PC-3 (cell line): ENCODE measurements around the gene PDAP1. TPM values are rescaled to one million over a fixed set of nuclear protein-coding genes. Genes with fewer than 3 reads are reported as not detected.
A peak's percentile ranks its signal among the peaks of the same experiment; 100 is the strongest.

Source experiments
- ATAC-seq: fragments of 200-7000 bp; cut with Tn5 transposase; 2 replicates; pipeline ENCODE4 v1.9.1; 2020; ENCODE audit warnings: mild to moderate bottlenecking, moderate library complexity
- BruUV-seq: library from RNA; stranded (reverse); fragments of 400-500 nt; replicated peaks from 2 replicates; lab custom pipeline; 2021; lab: Mats Ljungman, UMichigan
- CTCF ChIA-PET: fragments of 300-600 bp; sonication (Branson Sonifier 250); formaldehyde crosslinking; loops from one replicate; lab custom pipeline; 2022; ENCODE audit warnings: antibody characterized with exemption; lab: Charles Lee
- POLR2A ChIA-PET: fragments of 300-600 bp; sonication (Branson Sonifier 250); formaldehyde crosslinking; loops from one replicate; lab custom pipeline; 2022; ENCODE audit warnings: antibody characterized with exemption; ENCODE audit not compliant: unreplicated experiment; lab: Charles Lee
- DNase-seq: peaks from one replicate; pipeline ENCODE4 v3.0.0-alpha.2; 2015
- H2AFZ ChIP-seq: fragments of 300-600 bp; sonication (generic); 2 replicates; pipeline ENCODE4 v1.6.0; 2016; ENCODE audit warnings: antibody characterized with exemption, low read length
- H3F3A ChIP-seq: fragments of 300-600 bp; sonication (generic); one replicate; pipeline ENCODE4 v1.6.0; 2017; ENCODE audit warnings: antibody characterized with exemption, low read length, control low read depth, mild to moderate bottlenecking; ENCODE audit not compliant: unreplicated experiment
- H3K27ac ChIP-seq: fragments of 300-600 bp; sonication (generic); 2 replicates; pipeline ENCODE4 v1.5.1; 2016; ENCODE audit warnings: mild to moderate bottlenecking, low read length
- H3K27me3 ChIP-seq: fragments of 300-600 bp; sonication (generic); 2 replicates; pipeline ENCODE4 v1.6.1; 2016; ENCODE audit warnings: low read length, mixed read lengths
- H3K36me3 ChIP-seq: fragments of 300-600 bp; sonication (generic); 2 replicates; pipeline ENCODE4 v1.6.1; 2016; ENCODE audit warnings: low read depth, mixed run types, low read length, mixed read lengths
- H3K4me1 ChIP-seq: fragments of 300-600 bp; sonication (generic); 2 replicates; pipeline ENCODE4 v1.5.1; 2016; ENCODE audit warnings: low read length; ENCODE audit not compliant: insufficient read depth
- H3K4me2 ChIP-seq: fragments of 300-600 bp; sonication (generic); 2 replicates; pipeline ENCODE4 v1.6.0; 2016; ENCODE audit warnings: low read length
- H3K4me3 ChIP-seq: fragments of 300-600 bp; sonication (generic); 2 replicates; pipeline ENCODE4 v1.5.1; 2016; ENCODE audit warnings: mild to moderate bottlenecking, low read length, mixed read lengths
- H3K79me2 ChIP-seq: fragments of 300-600 bp; sonication (generic); 2 replicates; pipeline ENCODE4 v1.6.1; 2017; ENCODE audit warnings: low read length, mixed read lengths
- H3K9ac ChIP-seq: fragments of 300-600 bp; sonication (generic); 2 replicates; pipeline ENCODE4 v1.6.0; 2016; ENCODE audit warnings: mild to moderate bottlenecking, low read length
- H3K9me2 ChIP-seq: fragments of 300-600 bp; sonication (generic); replicated peaks from 2 replicates; pipeline ENCODE4 v1.6.1; 2016; ENCODE audit warnings: mixed run types, low read length, mixed read lengths
- H3K9me3 ChIP-seq: fragments of 300-600 bp; sonication (generic); 2 replicates; pipeline ENCODE4 v1.6.1; 2016; ENCODE audit warnings: low read length, mixed read lengths
- H4K20me1 ChIP-seq: fragments of 300-600 bp; sonication (generic); 2 replicates; pipeline ENCODE4 v1.6.1; 2016; ENCODE audit warnings: low read length, mixed read lengths
- EZH2 ChIP-seq: fragments of 300-600 bp; sonication (generic); IDR thresholded peaks from one replicate; pipeline ENCODE4 v1.6.1; 2017; ENCODE audit warnings: antibody characterized with exemption, mild to moderate bottlenecking, low read length; ENCODE audit not compliant: unreplicated experiment
- EZH2phosphoT487 ChIP-seq: fragments of 300-600 bp; sonication (generic); IDR thresholded peaks from 2 replicates; pipeline ENCODE4 v1.6.1; 2018; ENCODE audit warnings: mild to moderate bottlenecking, antibody characterized with exemption, low read length, borderline replicate concordance
- intact Hi-C: fragments of 100-400 bp; cut with micrococcal nuclease; formaldehyde crosslinking; loops from 2 replicates; pipeline ENCODE4 v1.9.0; 2023
- total RNA-seq: library from RNA; depleted of rRNA; stranded (reverse); fragments of >200 nt; gene quantifications from 2 replicates; pipeline ENCODE4 v1.2.3, GENCODE V29; 2014
- TF ChIP-seq, protein P1 (sequence below): fragments of 300-600 bp; sonication (generic); conservative IDR thresholded peaks from 2 replicates; pipeline ENCODE4 v1.5.1; 2017; ENCODE audit warnings: antibody characterized with exemption, low read depth, mild to moderate bottlenecking, low read length

Gene PDAP1
- total RNA-seq, 1 experiment from 2014 or later, result 58.6 TPM

GRCh38 chr7:99438573-99439480, 30.4 kb upstream of the PDAP1 start, which contains the start of the genes CPSF4 and PTCD1:
Gene CPSF4, plus strand, starts transcription at chr7:99438943. Its CDS starts 140 bp downstream, at chr7:99439083.
Gene PTCD1, minus strand, starts transcription at chr7:99438798. Its CDS starts 3,556 bp downstream, at chr7:99435242.
- Histone ChIP-seq H3K4me2 (peak within 1 kb of the TSS; percentile 94), H3F3A (no peaks in the 10 kb centered on the region), H3K9me2 (no peaks in the 10 kb centered on the region), H3K9me3 (no peaks in the 10 kb centered on the region), H3K79me2 (peaks cover 49% of the 10 kb centered on the region), H2AFZ (peak within 1 kb of the TSS; percentile 96), H3K4me1 (peaks cover 13% of the 10 kb centered on the region), H4K20me1 (0 out of 2 replicates have a peak, but pooled peaks cover 6% of the 10 kb centered on the region), H3K36me3 (peaks cover under 1% of the 10 kb centered on the region; the same call in 1 of the 2 replicates), H3K9ac (peak within 1 kb of the TSS; percentile 98), H3K27ac (peak within 1 kb of the TSS; percentile 49), H3K4me3 (peak within 1 kb of the TSS; percentile 99), H3K27me3 (no peaks in the 10 kb centered on the region)
- intact Hi-C loops, result loop anchor here (2.0 kb wide), 1 partner anchor 30 kb away; the partner anchor contains the start of genes BUD31 and PDAP1
- ChIA-PET CTCF (interaction anchor here (0.6 kb wide), 1 partner anchor 9 kb away, joined by 5 read pairs; no protein-coding TSS in a partner anchor), POLR2A (interaction anchor here (0.5 kb wide), 1 partner anchor 64 kb away, joined by 3 read pairs; no protein-coding TSS in a partner anchor)
- TF ChIP-seq, protein P1, sequence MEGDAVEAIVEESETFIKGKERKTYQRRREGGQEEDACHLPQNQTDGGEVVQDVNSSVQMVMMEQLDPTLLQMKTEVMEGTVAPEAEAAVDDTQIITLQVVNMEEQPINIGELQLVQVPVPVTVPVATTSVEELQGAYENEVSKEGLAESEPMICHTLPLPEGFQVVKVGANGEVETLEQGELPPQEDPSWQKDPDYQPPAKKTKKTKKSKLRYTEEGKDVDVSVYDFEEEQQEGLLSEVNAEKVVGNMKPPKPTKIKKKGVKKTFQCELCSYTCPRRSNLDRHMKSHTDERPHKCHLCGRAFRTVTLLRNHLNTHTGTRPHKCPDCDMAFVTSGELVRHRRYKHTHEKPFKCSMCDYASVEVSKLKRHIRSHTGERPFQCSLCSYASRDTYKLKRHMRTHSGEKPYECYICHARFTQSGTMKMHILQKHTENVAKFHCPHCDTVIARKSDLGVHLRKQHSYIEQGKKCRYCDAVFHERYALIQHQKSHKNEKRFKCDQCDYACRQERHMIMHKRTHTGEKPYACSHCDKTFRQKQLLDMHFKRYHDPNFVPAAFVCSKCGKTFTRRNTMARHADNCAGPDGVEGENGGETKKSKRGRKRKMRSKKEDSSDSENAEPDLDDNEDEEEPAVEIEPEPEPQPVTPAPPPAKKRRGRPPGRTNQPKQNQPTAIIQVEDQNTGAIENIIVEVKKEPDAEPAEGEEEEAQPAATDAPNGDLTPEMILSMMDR, result no peak
- no peak for TF ChIP-seq EZH2phosphoT487
- TF ChIP-seq EZH2, result no peak
- BruUV-seq, result TSS peak; percentile 51
- DNase-seq (peak; percentile 94), ATAC-seq (peak; percentile 96)

GRCh38 chr7:99437946-99438572, 29.7 kb upstream of the PDAP1 start:
- Histone ChIP-seq H3K4me3 (peak overlapping the region; percentile 99), H3K27ac (peak overlapping the region; percentile 49), H4K20me1 (0 out of 2 replicates have a peak, but pooled peaks cover 6% of the 10 kb centered on the region), H3K4me1 (peaks cover 13% of the 10 kb centered on the region), H3F3A (no peaks in the 10 kb centered on the region), H3K4me2 (peak overlapping the region; percentile 94), H2AFZ (peak overlapping the region; percentile 96), H3K9me2 (no peaks in the 10 kb centered on the region), H3K9ac (peak overlapping the region; percentile 98), H3K9me3 (no peaks in the 10 kb centered on the region), H3K27me3 (no peaks in the 10 kb centered on the region), H3K36me3 (peaks cover 4% of the 10 kb centered on the region), H3K79me2 (peaks cover 49% of the 10 kb centered on the region)
- DNase-seq (no peak), ATAC-seq (peak; percentile 23)
- TSS peak; percentile 62 for BruUV-seq
- intact Hi-C loops, result loop anchor here (2.0 kb wide), 1 partner anchor 29 kb away; the partner anchor contains the start of genes BUD31 and PDAP1
- TF ChIP-seq EZH2, result no peak
- TF ChIP-seq EZH2phosphoT487, result no peak
- TF ChIP-seq, protein P1, result no peak
- CTCF ChIA-PET, result no interaction called here
- POLR2A ChIA-PET, result no interaction called here
